AG08395 (cell line): ENCODE results near the gene PPFIBP1.

Experiments
- DNase-seq: peaks from one replicate; pipeline ENCODE4 v3.0.0; 2012; ENCODE audit warnings: mixed read lengths, low spot score

Gene PPFIBP1

DNA sequence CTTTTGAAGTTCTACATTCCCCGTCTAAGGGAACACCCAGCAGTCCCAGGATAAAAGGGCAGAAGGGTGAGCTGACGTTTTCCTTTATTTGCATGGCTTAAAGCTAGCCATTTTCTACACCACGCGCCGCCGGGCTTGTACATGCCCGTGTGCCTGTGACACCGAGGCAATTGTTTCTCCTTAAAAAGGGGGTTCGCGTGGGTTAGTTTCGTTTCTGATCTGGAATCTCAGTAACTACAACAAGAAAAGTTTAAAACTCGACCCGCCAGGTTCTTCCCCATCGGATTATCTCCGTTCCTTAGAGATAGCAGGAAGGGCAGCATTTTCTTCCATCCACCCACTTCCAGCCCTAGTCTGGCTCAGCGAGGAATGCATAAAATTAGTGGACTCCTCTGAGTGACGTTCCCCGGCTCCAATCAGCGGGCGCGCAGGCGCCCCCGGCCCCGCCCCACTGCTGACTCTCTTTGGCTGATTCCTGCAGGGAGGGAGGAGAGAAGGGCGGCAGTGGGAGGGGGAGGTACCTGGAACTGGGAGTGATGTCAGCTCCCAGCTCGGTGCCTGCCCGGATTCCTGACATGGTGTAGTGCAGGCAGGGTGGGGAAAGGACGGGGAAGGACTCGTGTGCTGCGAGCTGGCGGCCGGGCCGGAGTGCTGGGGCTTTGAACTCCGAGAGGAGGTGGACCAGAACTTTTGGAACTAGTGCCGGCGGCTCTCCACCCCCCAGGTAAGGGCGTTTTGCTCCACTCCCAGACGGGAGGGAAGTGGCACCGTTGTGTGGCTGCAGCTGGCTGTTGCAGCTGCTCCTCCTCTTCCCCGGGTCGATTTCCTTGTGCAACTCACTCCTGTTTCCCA is at the start of gene PPFIBP1:
Gene PPFIBP1 (plus strand): TSS at position 565 of the 852 bp plus-strand sequence. CDS start 109,191 bp downstream, outside the sequence.
- peak; percentile 99 for DNase-seq

DNA sequence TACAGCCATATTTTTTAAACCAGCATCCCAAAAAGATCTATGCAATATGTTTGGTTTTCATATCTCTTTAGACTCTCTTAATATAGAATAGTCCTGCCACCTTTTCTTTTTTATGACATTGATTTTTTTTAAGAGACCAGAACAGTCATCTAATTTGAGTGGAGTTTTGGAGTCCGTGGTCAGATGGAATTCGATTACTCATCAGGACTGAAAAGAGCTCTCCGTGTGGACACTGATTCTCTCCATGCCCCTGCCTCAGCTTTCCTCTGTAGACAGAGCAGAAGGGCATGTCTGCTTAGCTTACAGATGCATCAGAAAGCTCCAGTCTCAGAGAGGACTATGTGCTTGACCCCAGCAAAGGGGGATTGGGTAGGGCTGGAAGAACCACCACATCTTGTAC is 49.7 kb upstream of the PPFIBP1 start:
- DNase-seq: peak; percentile 79

DNA sequence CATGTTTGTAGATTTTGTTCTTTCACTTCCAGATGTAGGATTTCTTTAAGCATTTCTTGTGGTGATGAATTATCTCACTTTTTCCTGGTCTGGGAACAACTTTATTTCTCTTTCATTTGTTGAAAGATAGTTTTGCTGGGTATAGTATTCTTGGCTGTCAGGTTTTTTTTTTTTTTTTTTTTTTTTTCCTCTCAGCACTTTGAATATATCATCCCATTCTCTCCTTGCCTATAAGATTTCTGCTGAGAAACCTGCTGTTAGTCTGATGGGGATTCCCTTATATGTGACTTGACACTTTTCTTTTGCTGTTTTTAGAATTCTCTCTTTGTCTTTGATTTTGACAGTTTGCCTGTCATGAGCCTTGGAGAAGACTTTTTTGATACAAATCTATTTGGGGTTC is 47.0 kb upstream of the PPFIBP1 start:
- DNase-seq: no peak

DNA sequence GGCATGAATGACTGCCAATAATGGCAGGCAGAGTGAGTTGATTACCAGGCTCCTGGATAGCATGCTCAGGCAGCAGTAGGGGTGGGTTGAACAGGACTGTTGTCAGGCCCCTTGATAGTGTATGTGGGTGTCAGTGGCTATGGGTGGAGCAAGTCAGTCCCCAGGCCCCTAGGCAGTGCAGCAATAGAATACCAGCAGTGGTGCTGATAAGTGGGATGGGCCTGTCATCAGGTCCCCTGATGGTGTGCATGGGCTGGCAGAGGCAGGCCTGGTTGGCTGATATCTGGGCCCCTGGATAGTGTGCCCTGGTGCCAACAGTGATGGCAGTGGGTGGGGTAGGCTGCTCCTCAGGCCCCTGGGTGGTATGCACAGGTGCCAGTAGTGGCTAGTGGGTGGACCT is 45.1 kb upstream of the PPFIBP1 start:
- DNase-seq: no peak

DNA sequence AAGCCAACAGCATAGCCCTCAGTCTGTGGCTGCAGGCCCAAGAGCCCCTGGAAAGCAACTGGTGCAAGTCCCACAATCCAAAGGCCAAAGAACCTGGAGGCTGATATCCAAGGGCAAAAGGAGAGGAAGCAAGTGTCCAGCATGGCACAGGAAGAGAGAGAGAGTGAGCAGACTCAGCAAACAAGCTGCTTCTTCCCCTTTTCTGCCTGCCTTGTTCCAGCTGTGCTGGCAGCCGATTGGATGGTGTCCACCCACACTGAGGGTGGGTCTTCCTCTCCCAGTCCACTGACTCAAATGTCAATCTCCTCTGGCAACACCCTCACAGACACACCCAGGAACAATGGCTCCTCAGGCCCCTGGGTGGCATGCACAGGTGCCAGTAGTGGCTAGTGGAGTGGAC is 44.0 kb upstream of the PPFIBP1 start:
- DNase-seq: no peak

DNA sequence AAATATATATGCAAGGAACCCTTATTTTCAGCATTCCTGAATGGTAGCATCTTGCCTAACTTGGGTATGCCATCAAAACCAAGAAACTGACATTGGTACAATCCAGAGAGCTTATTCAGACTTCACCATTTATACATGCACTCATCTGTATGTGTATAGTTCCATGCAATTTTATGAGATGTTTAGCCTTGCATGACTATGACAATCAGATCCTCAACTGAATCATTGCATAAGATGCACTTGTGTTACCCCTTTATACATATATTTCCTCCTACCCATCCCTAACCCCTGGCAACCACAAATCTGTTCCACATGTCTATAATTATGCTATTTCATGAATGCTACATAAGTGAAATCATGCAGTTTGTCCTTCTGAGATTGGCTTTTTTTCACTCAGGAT is 37.0 kb upstream of the PPFIBP1 start:
- DNase-seq: no peak

DNA sequence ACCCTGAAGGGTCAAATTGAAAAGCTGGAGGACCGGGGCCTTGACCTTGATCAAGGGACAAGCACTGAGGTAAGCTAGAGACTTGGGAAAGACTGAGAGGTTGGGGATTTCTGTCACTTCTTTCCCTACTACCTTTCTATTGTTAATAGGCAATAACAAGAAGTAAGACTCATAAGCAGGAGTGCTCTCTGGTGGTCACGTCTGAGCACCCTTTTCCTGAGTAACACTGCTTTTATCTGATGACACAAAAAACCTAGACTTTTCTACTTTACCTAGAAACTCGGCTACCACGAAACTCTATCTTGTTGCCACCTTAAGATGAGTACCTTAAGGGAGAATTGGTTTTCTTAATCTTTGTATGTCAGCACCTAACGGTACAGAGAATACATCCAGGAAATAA is 35.5 kb upstream of the PPFIBP1 start:
- DNase-seq: no peak

DNA sequence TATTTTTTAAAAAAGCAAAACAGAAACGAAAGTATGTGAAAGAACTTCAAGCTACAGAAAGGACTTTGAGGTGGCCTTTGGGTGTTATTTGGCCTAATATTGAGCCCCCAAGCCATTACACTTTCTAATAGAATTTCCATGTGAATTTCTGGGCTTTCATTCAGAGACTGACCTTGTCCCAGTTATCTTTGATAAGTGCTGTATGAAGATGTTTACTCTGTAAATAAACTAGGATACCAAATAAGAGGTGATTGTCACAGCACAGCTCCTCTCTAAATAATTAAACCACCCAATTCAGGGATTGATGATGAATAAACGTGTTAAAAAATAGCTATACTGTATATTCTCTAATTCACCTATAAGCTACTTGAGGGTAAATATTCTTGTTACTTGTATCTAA is 32.8 kb upstream of the PPFIBP1 start:
- DNase-seq: no peak

DNA sequence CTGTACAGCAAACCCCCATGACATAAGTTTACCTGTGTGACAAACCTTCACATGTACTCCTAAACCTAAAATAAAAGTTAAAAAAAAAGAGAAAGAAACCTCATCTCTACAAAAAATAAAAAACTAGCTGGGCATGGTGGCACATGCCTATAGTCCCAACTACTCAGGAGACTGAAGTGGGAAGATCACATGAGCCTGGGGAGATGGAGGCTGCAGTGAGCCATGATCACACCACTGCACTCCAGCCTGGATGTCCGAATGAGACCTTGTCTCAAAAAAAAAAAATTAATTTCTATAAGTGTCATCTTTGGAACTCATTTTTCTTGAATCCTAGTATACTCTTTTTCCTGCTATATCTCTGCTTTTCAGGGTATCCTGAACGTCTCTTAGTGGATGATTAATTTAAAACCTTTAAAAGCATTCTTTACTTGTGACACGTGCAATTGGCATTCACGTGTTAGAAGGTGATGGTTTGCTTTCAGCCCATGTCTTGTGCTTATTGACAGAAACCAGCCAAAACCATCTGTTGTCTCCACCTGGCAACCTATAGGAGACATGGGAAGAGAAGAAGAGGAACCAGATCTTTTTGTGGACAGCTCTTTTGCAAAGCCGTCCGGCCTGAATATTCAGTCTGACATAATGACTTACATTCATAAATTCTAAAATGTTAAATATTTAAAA is 30.6 kb upstream of the PPFIBP1 start:
- no peak for DNase-seq

DNA sequence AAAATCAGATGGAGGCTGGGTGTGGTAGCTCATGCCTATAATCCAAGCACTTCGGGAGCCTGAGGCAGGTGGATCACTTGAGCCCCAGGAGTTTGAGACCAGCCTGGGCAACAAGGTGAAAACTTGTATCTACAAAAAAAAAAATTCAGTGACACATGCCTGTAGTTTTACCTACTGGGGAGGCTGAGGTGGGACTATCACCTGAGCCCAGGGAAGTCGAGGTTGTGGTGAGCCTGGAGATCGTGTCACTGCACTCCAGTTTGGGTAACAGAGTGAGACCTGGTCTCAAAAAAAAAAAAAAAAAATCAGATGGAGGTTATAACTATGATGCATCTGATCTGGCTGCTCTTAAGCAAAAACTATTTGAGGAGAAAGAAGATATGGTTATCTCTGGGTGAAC is 26.6 kb upstream of the PPFIBP1 start:
- DNase-seq: no peak

DNA sequence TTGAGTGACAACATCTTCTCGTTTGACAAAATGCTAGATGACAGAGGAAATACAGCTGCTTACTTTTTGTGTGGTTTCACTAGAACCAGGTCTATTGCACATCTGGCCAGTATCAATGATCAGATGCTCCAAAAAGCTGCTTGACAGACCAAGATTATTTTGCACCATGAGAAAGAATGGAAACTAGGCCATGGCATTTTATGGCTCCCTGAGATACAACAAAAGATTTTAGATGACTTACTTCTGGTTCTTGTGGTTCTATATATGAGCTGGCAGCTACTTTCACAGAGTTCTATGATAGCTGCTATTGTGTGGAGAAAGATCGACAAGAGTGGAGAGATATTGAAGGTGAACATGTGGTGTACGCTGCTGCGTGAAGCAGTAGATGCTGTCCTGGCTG is 25.9 kb upstream of the PPFIBP1 start:
- no peak for DNase-seq

DNA sequence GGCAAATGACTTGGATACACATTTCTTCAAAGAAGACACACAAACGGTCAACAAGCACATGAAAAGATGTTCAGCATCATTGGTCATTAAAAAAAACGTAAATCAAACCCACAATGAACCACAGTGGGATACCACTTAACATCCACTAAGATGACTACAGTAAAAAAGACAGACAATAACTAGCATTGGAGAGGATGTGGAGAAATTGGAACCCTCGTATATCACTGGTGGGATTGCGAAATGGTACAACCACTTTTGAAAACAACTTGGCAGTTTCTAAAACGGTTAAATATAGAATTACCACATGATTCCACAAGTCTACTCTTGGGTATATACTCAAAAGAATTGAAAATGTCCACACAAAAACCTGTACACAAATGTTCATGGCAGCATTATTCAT is 25.2 kb upstream of the PPFIBP1 start:
- DNase-seq: no peak

DNA sequence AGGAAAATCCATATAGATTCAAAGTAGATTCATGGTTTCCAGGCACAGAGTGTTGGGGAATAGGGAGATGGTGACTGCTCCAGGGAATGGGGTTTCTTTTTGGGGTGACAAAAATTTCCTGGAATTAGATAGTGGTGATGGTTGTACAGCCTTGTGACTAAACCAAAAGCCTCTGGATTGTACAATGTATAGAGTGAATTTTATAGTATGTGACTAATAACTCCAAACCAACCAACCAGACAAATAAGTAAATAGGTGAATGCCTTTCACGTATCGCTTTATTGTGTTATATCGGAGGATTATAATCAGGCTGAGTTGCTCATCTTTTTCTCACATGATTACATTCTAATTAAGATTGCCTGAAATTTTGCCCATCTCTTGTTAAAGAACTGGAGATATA is 24.6 kb upstream of the PPFIBP1 start:
- DNase-seq: no peak

DNA sequence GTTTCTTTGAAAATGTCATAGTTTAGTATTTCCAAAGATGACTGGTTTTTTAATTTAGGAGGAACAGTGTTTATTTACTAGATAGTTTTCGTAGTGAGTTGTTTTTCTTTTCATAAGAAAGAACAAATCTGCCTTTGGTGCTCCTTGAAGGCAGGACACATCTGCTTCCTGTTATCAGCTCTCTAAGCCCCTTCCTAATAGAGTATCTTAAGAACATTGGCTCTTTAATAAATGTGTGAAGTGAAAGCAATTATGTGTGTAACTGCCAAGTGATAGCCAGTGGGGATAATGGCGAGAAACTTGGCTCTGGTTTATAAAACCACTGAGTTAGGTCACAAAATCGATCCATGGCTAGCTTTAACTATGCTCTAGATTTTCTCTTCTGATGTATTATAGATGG is 23.5 kb upstream of the PPFIBP1 start:
- no peak for DNase-seq

DNA sequence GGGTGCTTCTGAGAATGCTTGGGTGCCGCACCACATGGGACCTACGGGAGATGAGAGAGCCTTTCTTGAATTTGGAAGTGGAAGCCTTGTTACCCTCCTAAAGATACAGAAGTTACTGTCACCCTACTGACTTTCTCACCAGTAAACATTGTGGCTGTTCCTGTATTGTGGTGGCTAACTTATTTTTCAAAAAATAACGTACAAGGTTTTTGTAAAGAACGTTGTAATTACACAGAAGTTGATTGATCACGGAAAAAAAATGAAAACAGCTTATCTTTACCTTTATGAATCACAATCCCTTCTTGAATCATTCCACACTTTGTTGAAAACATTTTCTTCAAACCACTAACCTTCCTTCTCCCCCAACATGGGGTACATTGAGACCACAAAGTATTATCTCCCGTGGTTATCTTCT is 22.0 kb upstream of the PPFIBP1 start:
- no peak for DNase-seq

DNA sequence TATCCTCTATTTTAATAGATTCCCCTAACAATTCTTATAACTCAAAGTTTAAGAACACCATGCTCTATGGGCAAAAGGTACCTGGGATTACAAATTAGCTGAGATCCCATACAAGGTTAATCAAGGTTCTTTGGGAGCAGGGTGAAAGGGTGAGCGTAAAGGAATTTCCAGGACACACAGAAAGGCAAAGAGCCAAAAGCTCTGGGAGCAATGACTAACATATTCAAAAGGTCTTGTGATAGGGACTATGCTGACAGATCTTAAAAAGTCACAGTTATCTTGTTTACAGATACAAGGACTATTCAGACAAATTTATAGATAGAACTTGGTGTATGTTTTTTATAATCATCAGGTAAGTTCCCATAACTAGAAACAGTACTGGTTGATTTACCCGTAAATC is 19.5 kb upstream of the PPFIBP1 start:
- peak; percentile 51 for DNase-seq

DNA sequence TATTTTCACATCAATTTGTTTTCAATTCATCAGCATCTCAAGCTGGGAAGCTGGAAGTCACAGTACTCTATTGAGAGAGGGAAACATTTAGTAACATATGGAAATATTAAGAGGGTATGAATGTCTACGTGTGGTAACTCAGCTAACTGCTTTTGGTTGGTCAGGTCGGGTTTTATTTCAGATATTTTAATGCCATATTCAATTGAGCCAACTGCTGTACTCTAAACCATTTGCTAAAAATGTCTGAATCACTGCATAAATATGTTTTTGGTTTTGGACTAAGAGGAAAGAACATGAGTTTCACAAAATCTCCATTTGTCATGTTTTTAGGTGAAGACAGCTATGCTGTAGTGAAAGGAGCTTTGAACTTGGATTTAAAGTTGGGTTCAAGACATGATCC is 18.9 kb upstream of the PPFIBP1 start:
- DNase-seq: peak; percentile 76

DNA sequence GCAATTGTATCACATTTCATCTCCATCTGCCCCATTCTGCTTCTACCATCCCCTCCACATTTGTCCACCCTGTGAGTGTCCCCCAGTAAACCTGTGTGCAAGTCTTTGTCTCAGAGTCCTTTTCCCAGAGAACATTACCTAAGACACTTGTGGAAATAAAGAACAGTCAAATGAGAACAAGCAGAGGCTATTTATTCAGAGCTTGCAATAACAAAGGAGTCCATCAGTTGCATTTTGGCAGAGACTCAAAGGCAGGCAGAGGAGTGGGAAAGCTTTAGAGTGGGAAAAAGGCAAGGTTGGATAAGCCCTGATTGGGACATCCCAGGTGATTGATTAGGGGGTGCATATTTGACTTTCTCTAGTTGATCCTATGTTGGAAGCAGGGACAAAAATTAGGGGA is 18.2 kb upstream of the PPFIBP1 start:
- no peak for DNase-seq

DNA sequence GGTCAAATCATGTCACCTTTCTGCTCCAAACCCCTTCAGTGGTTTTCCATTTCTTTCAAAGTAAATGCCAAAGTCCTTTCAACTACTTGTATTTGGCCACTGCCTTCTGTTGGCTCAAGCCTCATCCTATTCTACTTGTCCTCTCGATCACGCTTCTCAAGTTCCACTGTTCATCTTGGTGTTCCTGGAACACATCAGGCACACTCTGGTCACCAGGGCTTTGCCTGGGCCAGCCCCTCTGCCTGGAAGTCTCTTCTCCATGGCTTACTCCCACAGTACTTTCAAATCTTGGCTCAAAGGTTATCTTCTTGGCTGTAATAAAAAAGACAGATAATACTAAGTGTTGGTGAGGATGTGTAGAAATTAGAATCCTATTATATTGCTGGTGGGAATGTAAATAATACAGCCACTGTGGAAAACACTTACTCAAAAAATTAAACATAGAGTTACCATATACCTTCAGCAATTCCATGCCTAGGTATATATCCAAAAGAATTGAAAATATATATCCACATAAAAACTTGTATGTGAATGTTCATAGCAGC is 17.3 kb upstream of the PPFIBP1 start:
- no peak for DNase-seq

DNA sequence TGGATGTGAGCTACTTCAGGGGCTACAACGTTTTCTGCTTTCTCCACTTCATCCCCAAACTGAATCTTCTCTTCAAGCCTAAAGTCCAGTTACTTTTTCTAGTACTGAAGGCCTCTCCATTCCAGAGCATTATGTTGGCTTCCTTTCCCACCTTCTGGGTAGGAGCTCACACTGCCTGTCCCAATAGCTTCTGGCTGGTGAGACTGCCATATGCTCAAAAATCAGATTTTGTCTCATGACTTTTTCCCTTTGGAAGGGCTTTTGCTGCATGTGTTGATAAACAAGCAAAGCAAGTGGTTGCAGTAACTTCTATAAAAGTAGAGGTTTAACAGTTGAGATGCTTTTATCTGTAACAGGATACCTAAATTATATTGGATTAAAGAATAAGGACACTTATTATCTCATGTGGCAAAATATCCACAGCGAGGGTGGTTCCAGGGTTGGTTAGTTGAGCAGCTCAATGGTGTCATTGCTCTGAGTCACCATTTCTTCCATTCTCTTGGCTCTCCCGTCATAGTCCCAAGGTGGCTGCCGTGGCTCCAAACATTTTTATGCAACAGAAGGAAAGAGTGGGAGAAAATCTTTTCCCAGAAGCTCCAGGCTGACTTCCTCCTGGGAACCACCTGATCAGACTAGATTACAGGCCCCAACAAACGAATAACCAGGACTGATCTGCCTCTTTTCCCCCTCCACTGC is 15.1 kb upstream of the PPFIBP1 start:
- no peak for DNase-seq

DNA sequence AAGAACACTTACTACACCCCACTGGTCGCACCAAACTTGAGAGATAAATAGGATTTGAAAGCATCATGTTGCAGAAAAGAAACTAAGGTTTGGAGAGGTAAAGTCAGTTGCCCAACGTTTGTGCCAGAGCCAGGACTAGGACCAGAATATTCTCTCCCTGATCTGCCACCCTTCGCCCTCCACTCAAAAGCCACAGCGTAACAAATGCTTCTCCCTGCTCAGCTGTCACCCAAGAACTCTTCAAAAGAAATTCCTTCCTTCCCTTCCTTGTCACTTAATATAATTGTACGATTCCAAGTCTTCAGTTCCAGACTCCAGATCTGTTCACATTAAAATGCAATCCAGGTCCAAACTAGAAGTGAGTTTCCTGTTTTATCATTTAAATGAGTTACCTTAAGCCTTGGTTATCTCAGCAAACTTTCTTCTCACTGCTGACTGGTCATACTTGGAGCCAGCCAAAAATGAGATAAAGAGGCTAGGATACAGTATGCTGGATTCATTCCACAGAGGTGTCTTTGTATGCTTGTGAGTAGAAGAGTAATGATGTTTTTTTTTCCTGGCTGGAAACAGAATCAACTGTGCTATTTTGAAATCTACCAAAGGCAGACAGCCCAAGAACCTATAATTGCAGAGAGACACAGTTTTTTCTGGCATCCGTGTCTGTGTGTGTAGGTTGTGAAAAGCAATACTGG is 12.8 kb upstream of the PPFIBP1 start:
- peak; percentile 17 for DNase-seq

DNA sequence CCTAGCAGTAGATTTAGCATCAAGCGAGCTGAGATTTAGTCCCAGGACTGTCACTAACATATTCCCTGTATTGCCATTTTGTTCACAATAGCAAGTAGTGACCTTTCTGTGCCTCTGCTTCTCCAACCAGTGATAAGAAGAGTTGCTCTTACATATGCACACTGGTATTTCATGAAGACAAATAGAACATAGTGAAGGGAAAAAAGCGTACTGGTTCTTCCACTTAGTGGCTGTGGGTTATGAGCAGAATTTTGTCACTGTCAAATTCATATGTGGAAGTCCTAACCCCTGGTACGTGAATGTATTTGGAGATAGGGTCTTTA is 12.3 kb upstream of the PPFIBP1 start:
- DNase-seq: no peak
